Liver (tissue), 3 donors: ENCODE data around the gene MYO5A.

ENCODE experiments used
- EGR1 ChIP-seq, 2 donors: IDR thresholded peaks; 2 replicates each; pipeline ENCODE4 v1.6.1; 2016 to 2018; ENCODE audit warnings: antibody characterized with exemption in 2 of 2, low read depth in 2 of 2
- RAD21 ChIP-seq, 2 donors: IDR thresholded peaks; 2 replicates each; pipeline ENCODE4 v1.6.1; 2016; ENCODE audit warnings: antibody characterized with exemption in 2 of 2, mild to moderate bottlenecking in 2 of 2
- SP1 ChIP-seq: IDR thresholded peaks from 2 replicates; pipeline ENCODE4 v1.6.1; 2018; ENCODE audit warnings: antibody characterized with exemption, mild to moderate bottlenecking
- TAF1 ChIP-seq: conservative IDR thresholded peaks from 2 replicates; pipeline ENCODE4 v1.6.1; 2016; ENCODE audit warnings: antibody characterized with exemption, mild to moderate bottlenecking
- TF ChIP-seq, protein P1 (sequence below): fragments of 150-350 bp; IDR thresholded peaks from 2 replicates; pipeline ENCODE4 v1.5.1; 2017; ENCODE audit warnings: improper control_type of control experiment, low read depth, low read length; ENCODE audit not compliant: missing input control
- TF ChIP-seq, protein P2 (sequence below): IDR thresholded peaks from 2 replicates; pipeline ENCODE4 v1.6.1; 2016; ENCODE audit warnings: antibody characterized with exemption, mild to moderate bottlenecking
- TF ChIP-seq, protein P3 (sequence below): IDR thresholded peaks from 2 replicates; pipeline ENCODE4 v1.6.1; 2016; ENCODE audit warnings: antibody characterized with exemption
- TF ChIP-seq, protein P4 (sequence below): IDR thresholded peaks from 2 replicates; pipeline ENCODE4 v1.6.1; 2016; ENCODE audit warnings: antibody characterized with exemption
- donor health status: healthy.
- donor health status: healthy.

DNA sequence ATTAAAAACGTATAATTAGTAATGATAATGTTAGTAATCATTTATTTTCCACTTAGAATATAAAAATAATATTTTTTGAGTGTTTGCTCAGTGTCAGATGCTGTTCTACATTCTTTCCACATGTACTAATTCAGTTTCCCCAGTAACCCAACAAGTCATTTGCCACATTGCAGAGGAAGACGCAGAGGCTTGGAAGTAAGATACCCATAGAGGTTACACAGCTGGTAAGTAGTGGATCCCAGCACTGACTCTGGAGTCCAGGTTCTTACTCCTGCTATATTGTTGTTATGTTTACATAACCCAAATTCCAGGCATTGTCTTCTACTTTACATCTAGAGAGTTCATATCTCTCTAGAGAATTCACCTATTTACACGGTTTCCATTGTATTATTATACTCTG is 184.8 kb downstream of the MYO5A start:
- TF ChIP-seq, protein P1, sequence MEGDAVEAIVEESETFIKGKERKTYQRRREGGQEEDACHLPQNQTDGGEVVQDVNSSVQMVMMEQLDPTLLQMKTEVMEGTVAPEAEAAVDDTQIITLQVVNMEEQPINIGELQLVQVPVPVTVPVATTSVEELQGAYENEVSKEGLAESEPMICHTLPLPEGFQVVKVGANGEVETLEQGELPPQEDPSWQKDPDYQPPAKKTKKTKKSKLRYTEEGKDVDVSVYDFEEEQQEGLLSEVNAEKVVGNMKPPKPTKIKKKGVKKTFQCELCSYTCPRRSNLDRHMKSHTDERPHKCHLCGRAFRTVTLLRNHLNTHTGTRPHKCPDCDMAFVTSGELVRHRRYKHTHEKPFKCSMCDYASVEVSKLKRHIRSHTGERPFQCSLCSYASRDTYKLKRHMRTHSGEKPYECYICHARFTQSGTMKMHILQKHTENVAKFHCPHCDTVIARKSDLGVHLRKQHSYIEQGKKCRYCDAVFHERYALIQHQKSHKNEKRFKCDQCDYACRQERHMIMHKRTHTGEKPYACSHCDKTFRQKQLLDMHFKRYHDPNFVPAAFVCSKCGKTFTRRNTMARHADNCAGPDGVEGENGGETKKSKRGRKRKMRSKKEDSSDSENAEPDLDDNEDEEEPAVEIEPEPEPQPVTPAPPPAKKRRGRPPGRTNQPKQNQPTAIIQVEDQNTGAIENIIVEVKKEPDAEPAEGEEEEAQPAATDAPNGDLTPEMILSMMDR = no peak
- TF ChIP-seq SP1 (no peak), TAF1 (no peak), RAD21 (IDR thresholded peaks at IDR 0.05) (no peak), EGR1 (IDR thresholded peaks at IDR 0.05; ENCODE audit: low read depth in 2 of 2) (no peak)
- TF ChIP-seq, protein P2, sequence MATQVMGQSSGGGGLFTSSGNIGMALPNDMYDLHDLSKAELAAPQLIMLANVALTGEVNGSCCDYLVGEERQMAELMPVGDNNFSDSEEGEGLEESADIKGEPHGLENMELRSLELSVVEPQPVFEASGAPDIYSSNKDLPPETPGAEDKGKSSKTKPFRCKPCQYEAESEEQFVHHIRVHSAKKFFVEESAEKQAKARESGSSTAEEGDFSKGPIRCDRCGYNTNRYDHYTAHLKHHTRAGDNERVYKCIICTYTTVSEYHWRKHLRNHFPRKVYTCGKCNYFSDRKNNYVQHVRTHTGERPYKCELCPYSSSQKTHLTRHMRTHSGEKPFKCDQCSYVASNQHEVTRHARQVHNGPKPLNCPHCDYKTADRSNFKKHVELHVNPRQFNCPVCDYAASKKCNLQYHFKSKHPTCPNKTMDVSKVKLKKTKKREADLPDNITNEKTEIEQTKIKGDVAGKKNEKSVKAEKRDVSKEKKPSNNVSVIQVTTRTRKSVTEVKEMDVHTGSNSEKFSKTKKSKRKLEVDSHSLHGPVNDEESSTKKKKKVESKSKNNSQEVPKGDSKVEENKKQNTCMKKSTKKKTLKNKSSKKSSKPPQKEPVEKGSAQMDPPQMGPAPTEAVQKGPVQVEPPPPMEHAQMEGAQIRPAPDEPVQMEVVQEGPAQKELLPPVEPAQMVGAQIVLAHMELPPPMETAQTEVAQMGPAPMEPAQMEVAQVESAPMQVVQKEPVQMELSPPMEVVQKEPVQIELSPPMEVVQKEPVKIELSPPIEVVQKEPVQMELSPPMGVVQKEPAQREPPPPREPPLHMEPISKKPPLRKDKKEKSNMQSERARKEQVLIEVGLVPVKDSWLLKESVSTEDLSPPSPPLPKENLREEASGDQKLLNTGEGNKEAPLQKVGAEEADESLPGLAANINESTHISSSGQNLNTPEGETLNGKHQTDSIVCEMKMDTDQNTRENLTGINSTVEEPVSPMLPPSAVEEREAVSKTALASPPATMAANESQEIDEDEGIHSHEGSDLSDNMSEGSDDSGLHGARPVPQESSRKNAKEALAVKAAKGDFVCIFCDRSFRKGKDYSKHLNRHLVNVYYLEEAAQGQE = no peak
- TF ChIP-seq, protein P3, sequence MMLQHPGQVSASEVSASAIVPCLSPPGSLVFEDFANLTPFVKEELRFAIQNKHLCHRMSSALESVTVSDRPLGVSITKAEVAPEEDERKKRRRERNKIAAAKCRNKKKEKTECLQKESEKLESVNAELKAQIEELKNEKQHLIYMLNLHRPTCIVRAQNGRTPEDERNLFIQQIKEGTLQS = no peak
- TF ChIP-seq, protein P4, sequence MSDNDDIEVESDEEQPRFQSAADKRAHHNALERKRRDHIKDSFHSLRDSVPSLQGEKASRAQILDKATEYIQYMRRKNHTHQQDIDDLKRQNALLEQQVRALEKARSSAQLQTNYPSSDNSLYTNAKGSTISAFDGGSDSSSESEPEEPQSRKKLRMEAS = no peak
